Tongue (tissue), 2 donors: ENCODE results near the gene ELF2. TPM values are rescaled to one million over a fixed set of nuclear protein-coding genes. Genes with fewer than 3 reads are reported as not detected.
"Not testable (repeated sequence)": the region's sequence is repeated elsewhere in the genome, so short reads cannot be mapped to it uniquely, and the experiment has no call there.

Experiments
- DNase-seq: peaks from one replicate; pipeline ENCODE4 v3.0.0-alpha.2; 2015
- total RNA-seq: library from RNA; depleted of rRNA; stranded (reverse); fragments of >200 nt; gene quantifications from one replicate; pipeline ENCODE4 v1.2.3, GENCODE V29; 2014

The ELF2 gene
- total RNA-seq, 1 donor from 2014 or later = 119 TPM

DNA sequence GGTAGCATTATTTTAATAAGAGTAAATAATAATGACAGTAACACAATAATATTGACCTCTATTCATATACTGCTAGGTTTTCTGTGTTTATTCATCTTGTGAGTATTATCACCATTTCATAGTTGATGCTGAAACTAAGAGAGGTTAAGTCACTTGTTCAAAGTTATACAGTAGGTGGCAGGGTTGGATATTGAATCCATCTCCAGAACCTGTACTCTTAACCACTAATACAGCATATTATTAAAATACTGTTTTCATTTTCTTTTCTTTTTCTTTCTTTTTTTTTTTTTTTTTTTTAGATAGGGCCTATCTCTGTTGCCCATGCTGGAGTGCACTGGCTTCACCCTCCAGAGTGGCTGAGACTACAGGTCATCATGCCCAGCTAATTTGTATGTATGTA lies 7.1 kb upstream of the ELF2 start:
- no peak for DNase-seq

DNA sequence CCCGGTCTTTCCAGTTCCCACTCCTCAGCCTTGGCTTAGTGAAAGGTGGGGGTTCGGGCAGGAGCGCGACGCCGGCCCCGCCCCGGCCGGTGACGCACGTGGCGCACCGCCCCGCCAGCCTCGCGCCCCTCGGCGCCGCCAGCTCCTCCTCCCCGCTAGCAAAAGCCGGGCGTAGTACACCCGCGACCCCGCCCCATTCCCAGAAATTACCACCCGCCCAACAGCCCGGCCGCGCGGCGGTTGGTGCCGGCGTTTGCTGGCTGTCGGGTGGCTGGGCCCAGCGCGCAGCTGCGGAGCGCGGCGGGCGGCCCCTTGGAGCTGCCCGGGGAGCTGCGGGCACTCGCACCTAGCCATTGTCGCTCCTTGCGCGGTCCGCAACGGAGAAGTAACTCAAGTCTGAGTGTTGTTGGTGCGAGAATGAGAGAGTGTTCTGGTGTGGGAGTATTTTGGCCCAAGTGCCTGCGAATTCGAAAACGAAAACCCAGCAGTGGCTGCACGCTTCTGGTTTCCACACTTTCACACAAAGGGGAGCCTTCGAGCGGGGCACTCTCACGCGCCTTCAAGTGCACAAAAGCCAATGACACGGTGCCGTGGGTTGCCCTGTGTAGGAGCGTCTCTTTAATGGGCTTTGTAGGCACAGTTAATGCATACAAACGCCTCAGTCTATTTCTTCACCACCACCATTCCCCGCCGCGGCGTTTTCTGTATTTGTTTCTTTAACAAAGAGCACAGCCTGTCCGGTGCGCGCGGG lies 1.0 kb upstream of the ELF2 start:
- DNase-seq = peak; percentile 98

DNA sequence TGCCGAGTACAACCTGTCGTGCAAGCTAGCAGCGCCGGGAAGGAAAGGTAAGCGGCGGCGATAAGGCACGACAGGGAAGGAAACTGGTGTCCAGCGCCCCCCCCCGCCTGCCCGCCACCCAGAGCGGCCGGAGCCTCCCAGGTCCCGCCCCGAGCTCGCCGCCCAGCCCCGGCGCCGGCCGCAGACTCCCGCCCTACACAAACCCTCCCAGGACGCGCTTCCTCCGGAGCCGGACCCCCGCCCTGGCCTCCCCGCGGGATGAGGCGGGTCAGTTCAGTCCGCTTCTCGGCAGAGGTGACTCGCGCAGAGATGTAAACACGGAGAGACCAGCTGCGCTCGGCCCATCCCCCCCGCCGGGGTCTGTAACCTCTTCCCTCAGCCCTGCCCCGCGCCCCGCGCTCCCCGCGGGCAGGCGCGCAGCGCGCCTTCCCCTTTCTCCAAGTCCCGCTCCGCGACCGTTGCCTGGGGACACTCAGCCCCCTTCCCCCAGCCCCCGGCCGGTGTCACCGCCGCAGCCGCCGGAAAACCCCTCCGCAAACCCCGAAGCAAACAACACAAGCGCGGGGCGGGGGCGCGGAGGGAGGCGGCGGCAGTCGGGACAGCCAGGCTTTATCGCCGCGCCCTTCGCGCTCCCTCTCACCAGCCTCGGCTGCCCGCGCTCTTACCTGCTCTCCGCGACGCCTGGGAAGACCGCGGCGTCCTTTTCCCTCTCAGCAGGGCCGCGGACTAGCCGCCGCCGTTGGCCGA lies 543 bp downstream of the ELF2 start:
- DNase-seq = peak; percentile 85

DNA sequence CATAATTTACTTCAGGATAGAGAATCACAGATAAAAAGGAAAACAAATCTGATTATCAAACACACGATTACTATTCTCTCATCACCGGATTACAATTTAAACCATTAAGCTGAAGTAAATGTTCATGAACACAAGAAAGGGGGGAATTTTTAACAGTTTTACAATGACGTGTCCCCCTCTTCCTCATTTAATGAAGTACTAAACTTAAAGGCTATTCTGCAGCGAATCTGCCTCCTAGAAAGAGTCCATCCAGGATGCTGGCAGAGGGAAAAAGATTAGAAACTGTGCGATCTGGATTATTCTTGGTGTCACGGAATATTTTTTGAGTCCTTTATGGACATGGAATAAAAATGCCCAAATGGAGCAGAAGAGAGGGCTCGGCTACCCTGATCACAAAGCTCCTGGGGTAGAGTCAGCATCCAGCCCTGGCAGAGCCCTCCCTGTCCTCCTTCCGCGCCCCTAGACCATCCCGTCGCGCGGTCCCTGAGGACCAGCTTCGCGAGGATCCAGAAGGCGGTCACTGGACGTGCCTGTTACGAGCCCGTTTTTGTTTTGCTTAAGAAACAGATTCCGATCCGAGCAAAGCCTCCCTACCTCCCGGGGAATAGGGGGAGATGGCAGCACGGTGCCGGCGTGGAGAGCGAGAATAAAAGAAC lies 1.2 kb downstream of the ELF2 start:
- DNase-seq = no peak

DNA sequence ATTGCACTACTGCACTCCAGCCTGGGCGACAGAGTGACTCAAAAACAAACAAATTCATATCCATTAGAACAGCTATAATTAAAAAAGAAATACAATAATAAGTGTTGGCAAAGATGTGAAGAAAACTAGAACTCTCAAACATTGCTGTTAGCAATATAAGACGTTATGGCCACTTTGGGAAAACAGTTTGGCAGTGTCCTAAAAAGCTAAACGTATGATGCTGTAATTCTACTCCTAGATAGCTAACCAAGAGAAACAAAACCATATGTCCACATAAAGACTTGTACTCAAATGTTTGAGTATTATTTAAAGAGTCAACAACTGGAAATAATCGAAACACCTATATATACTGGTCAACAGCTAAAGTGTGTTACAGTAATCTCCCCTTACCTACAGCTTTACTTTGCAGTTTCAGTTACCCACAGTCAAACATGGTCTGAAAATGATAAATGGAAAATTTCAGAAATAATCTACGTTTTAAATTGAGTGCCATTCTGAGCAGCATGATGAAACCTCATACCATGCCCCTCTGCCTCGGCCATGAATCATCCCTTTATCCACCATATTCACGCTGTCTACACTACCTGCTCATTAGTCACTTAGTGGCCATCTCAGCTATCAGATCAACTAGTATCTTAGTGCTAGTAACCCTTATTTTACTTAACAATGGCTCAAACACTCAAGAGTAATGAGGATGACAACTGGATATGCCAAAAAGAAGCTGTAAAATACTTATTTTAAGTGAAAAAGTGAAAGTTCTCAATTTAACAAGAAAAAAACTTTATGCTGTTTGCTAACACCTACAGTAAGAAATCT lies 4.9 kb downstream of the ELF2 start:
- DNase-seq = peak; percentile 26

DNA sequence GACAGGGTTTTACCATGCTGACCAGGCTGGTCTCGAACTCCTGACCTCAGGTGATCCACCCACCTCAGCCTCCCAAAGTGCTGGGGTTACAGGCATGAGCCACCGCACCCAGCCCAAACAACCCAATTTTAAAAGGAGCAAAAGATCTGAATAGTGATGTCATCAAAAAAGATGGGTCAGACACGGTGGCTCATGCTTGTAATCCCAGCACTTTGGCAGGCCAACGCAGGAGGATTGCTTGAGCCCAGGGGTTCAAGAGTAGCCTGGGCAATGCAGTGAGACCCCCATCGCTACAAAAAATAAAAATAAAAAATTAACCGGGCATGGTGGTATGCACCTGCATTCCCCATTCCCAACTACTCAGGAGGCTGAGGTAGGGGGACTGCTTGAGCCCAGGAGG lies 6.1 kb downstream of the ELF2 start:
- DNase-seq = no peak

DNA sequence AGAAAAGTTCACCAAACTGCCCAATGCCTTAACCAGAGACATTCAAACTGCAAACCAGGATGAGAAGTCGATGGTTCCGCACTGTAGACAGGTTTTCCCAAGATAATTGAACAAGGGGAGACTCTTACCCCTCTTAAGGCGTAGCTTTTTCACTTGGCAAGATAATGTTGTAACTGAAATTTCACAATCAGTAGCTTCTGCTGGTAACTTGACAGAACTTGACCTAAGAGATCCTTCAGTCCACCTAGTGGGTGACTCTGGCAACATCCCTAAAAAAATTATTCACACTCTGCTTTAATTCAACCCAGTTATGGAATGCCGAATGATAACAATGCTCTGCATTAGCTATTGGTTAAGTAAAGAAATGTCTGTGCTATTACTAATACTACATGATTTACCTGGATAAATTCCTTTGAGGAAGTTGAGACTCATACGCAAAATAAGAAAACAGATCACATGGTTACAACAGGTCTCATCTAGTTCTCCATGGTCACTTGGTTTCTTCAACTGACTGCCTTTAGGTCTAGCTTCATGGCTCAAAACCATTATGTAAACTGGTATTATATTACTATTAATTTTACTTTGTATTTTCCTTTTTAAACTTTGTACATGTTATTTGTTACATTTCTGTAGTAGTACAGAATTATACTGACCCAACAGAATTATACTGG lies 9.1 kb downstream of the ELF2 start:
- DNase-seq = peak; percentile 41

DNA sequence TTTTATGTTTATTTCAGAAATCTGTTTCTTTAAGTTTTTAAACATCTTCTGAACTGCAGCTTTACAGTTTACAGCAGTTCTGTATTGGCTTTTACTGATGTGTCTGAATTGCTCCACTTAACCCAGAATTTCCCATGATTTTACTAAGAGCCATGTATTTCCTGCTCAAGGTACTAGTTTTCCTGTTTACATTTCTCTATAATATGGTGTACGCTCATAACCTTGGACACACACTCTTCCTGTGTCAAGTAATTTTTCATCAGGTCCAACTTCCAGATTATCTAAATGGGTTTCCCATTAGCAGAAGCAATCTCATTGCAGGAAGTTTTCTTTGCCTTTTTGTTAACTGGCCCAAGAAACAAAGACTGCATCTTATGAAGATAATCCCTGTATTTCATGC lies 12.3 kb downstream of the ELF2 start:
- DNase-seq = no peak

DNA sequence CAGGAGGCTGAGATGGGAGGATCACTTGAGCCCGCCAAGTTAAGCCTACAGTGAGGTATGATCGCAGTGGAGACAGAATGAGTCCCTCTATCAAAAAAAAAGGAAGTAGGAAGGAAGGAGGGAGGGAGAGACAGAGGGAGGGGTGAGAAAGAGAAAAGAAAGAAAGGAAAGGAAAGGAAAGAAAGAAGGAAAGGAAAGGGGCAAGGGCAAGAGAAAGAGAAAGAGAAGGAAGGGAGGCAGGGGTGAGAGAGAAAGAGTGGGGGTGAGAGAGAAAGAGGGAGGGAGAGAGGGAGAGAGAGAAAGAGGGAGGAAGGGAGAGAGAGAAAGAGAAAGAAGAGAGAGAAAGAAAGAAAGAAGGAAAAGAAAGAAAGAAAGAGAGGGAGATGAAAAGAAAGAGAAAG lies 13.2 kb downstream of the ELF2 start:
- no peak for DNase-seq

DNA sequence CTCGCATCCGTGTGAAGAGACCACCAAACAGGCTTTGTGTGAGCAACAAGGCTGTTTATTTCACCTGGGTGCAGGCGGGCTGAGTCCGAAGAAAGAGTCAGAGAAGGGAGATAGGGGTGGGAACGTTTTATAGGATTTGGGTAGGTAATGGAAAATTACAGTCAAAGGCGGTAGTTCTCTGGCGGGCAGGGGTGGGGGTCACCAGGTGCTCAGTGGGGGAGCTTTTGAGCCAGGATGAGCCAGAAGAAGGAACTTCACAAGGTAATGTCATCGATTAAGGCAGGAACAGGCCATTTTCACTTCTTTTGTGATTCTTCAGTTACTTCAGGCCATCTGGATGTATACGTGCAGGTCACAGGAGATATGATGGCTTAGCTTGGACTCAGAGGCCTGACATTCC lies 19.0 kb downstream of the ELF2 start:
- not testable (repeated sequence) for DNase-seq

DNA sequence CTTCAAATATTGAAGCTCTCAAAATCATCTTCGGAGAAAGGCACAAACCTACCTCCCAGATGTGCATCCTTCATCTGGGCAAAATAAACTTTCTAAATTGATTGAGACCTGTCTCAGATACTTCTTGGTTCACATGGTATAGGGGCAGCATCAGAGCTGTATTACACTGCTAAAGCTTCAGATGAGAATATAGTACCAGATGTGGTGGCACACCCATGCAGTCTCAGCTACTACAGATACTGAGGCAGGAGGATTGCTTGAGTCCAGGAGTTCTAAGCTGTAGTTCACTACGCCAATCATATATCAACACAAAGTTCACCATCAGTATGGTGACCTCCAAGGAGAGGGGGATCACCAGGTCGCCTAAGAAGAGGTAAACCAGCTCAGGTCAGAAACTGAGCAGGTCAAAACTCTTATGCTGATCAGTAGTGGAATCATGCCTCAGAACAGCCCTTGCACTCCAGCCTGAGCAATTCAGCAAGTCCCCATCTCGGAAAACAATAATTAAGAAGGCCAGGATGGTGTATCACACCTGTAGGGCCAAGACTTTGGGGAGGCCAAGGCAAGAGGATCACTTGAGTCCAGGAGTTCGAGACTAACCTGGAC lies 22.0 kb downstream of the ELF2 start:
- DNase-seq = no peak

DNA sequence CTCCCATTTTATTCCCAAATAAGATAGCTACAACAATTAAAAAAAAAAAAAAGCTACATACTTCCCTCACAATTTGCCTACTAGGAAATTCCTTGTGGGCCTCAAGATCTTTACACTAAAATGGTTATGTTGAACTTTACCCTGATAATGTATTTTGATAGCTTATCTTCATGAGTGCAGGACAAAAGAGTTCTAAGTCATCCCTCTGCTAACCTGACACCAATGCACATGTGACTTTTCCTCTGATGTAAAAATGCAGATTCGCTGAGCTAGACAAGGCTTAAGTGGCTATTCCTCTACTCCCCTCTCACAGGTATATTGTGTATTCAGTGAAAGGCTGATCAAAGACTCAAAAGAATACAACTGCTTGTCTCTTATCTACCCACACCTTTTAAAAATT lies 22.5 kb downstream of the ELF2 start:
- DNase-seq = no peak

DNA sequence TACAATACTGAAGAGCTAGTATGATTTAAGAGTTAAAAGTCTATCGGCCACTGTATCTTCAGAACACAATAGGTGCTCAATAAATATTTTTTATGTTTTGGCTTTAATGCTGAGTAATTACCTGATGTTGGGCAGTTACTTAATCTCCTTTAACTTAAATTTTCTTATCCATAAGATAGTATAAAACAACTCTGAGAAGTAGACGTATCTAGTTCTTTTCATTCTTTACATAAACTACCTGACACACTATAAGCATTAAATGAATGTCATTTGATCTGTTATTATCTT lies 22.9 kb downstream of the ELF2 start:
- no peak for DNase-seq

DNA sequence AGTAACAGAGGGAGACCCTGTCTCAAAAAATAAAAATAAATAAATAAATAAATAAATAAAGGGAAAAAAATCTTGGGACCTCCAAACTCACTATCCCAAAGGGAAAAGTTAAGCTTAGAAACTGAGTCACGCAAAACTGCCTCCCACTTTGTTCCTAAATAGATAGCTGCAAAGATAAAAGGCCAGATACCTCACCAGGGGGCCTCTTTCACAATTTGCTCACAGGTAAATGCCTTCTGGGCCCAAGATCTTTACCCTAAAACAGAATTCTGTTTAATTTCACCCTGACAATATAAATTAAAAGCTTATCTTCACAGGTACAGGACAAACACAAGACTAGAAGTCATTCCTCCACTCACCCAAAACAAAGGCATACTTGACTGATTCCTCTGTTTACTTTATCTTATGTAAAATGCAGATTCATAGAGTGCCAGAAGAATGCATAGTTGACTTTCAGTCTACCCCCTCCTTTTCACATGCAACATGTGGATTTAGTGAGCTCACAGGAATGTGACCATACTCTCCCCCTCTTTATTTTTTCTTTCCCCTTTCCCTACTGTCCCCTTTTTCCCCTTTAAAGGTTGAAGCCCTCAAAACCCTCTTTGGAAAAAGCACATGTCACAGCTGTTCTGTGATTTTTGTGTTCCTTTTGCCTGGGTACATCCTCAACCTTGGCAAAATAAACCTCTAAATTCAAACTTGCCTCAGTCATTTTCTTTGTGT lies 23.4 kb downstream of the ELF2 start:
- DNase-seq = no peak

DNA sequence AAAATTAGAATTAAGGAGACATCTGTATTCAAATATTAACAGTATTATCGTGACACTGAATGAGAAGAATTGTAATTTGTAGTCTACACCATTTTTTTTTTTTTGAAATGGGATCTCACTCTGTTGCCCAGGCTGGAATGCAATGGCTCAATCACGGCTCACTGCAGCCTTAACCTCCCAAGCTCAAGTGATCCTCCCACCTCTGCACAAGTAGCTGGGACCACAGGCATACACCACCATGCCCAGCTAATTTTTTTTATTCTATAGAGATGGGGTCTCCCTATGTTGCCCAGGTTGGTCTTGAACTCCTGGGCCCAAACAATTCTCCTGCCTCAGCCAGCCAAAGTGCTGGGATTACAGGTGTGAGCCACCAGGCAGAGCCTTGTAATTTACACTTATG lies 24.8 kb downstream of the ELF2 start:
- no peak for DNase-seq

DNA sequence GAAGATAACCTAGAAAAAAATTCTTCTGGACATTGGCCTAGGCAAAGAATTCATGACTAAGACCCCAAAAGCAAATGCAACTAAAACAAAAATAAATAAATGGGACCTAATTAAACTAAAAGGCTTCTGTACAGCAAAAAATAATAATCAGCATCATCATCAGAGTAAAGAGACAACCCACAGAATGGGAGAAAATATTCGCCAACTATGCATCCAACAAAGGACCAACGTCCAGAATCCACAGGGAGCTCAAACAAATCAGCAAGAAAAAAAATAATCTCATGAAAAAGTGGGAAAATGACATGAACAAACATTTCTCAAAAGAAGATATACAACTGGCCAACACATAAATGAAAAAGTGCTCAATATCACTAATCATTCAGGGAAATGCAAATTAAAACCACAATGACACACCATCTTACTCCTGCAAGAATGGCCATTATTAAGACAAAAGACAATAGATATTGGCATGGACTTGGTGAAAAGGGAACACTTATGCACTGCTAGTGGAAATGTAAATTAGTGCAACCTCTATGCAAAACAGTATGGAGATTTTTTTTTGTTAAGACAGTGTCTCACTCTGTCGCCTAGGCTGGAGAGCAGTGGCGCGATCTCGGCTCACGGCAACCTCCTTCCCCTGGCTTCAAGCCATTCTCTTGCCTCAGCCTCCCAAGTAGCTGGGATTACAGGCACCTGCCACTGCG lies 29.9 kb downstream of the ELF2 start:
- no peak for DNase-seq

DNA sequence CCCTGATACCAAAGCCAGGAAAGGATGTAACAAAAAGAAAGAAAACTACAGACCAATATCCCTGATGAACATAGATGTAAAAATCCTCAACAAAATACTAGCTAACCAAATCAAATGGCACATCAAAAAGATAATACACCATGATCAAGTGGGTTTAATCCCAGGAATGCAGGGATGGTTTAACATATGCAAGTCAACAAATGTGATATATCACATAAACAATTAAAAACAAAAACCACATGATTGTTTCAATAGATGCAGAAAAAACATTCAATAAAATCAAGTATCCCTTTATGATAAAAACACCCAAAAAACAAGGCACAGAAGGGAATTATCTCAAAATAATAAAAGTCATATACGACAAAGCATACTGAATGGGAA lies 31.5 kb downstream of the ELF2 start:
- no peak for DNase-seq

DNA sequence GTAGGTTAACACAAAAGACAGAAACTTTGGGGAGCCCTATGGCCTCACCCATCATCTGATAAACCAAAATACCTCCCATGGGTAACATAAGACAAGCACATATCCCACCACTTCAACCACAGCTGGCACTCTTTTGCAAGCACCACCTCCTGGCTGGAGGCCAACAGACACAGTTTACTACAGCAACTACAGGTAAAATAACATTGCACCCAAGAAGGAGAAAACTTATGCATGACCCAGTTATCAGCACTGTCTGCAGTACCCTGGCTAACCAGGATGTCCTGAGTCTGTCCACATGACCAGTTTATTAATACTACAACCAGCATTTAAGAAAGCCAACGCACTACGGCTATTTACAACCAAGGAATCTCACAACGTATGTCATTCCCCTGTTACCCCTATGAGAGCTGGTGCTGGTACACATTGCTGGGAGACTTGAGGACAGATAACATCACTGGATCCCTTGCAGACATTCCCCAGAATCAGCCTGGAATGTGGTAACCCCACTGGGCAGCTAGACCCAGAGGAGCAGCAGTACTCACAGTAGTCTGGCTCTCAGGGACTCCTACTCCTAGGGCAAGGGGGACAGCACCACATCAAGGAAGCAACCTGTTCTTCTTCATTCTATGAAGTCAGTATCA lies 32.0 kb downstream of the ELF2 start:
- DNase-seq = peak; percentile 64

DNA sequence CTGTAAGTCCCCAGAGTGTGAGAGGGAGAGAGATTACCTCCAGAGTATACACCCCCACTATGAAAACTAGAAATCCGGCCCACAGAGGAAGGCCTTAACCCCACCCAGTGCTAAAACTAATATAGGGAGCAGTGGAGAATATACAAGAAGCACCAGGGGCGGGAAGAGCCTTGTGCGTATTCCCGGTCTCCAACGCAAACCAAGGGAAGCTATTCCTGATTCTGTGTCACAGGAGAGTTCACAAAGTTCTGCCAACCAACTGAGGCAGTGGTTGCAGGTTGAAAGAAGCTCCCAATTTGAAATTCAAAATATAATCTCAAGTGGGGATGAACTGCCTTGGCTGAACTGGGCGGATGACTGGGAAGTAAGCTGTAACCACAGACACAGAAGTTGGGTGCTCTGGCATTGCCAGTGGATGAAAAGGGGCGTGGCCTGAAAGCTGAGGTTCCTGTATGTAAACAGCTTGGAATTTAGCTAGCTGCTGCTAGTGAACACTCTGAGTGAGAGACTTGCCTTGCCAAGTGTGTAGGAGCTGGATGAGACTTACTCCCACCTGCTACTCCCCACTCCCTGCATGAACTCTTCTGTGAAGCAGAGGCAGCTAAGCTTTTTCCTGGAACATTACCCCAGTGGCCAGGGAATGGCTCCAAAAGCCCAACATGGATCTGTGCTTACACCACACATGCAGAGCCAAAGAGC lies 32.7 kb downstream of the ELF2 start:
- DNase-seq = peak; percentile 72
